GM18868 (cell line): Measurements from ENCODE around the gene PKP3.
"Not testable (repeated sequence)": the region's sequence is repeated elsewhere in the genome, so short reads cannot be mapped to it uniquely, and the experiment has no call there.

Experiments used
- ATAC-seq: cut with Tn5 transposase; IDR thresholded peaks from one replicate; pipeline ENCODE4 v1.9.1; 2021; ENCODE audit warnings: mild to moderate bottlenecking, moderate library complexity; ENCODE audit not compliant: unreplicated experiment

Gene PKP3

DNA sequence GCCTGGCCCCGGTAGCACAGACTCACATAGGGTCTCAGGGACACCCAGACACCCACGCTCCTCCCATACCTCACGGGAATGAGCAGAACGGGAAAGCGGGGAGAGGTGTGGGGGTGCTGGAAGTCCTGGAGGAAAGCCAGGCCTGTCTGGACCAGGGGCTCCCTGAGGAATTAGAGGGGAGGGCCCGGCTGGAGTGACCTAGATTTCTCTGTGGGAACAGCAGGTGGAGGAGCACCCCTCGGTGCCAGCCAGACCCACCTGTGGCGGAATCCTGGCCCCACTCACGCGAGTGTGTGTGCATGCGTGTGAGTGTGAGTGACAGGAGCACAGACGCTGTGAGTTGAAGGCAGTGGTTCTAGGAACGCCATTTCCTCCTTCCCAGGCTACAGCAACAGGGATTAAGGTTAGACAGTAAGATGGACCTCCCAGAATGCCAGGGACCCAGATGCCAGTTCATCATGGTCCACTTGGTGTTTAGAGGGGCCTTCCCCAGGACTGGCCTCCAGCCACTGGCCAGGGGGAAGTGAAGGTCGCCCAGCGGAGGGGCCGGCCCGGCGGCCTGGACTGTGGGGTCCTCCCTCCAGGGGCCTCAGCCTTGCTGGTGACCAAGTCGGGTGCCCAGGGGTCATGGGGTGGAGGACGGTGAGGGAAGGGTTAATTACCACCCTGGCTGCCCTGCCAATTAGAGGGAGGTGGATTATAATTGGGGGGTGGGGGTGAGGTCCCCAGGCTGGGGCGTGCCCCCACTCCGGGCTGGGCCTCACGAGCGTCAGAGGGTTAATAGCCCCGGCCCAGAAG is 1.0 kb downstream of the PKP3 start:
- ATAC-seq: no peak

DNA sequence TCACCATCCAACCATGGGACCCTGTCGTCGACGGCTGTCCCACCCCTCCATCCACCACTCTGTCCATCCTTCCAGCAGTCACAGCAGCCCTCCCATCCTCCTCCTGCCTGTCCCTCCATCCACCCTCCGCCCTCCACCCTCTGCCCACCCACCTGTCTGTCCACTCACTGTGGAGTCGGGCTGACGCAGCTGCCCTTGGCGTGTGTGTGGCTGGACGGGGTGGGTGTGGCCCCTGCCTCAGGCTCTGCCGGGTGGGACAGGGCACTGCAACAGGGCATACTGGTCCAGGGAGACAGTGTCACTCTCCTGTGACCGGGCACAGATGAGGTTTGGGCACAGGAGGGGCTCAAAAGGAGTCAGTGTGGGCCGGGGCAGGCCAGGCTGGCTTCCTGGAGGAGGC is 1.9 kb downstream of the PKP3 start:
- ATAC-seq: no peak

DNA sequence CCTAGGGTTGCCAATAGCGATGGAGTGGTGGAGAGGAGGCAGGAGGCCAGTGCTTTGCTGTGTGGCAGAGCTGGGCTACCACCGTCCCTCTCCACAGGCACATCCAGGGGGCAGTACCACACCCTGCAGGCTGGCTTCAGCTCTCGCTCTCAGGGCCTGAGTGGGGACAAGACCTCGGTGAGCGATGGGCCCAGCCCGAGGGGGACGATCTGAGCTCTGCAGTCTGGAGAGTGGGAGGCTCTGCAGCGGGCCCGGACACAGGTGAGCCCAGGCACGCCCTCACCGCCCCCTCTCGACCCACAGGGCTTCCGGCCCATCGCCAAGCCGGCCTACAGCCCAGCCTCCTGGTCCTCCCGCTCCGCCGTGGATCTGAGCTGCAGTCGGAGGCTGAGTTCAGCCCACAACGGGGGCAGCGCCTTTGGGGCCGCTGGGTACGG is 2.5 kb downstream of the PKP3 start:
- no peak for ATAC-seq

DNA sequence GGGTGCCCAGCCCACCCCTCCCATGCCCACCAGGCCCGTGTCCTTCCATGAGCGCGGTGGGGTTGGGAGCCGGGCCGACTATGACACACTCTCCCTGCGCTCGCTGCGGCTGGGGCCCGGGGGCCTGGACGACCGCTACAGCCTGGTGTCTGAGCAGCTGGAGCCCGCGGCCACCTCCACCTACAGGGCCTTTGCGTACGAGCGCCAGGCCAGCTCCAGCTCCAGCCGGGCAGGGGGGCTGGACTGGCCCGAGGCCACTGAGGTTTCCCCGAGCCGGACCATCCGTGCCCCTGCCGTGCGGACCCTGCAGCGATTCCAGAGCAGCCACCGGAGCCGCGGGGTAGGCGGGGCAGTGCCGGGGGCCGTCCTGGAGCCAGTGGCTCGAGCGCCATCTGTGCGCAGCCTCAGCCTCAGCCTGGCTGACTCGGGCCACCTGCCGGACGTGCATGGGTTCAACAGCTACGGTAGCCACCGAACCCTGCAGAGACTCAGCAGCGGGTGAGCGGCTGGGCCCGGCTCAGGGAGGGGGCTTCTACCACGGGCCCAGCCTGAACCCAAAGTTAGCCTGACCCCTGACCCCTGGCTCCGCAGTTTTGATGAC is 3.0 kb downstream of the PKP3 start:
- peak; percentile 52 for ATAC-seq

DNA sequence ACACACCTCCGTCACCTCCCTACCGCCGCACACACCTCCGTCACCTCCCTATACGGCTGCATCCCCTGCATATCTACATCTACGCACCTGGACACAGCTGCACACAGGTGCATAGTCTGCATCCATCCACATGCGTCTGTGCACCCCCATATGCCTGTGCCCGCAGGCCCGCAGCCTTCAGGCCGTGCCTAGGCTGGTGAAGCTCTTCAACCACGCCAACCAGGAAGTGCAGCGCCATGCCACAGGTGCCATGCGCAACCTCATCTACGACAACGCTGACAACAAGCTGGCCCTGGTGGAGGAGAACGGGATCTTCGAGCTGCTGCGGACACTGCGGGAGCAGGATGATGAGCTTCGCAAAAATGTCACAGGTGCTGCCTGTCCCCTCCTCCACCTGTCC is 4.8 kb downstream of the PKP3 start:
- no peak for ATAC-seq

DNA sequence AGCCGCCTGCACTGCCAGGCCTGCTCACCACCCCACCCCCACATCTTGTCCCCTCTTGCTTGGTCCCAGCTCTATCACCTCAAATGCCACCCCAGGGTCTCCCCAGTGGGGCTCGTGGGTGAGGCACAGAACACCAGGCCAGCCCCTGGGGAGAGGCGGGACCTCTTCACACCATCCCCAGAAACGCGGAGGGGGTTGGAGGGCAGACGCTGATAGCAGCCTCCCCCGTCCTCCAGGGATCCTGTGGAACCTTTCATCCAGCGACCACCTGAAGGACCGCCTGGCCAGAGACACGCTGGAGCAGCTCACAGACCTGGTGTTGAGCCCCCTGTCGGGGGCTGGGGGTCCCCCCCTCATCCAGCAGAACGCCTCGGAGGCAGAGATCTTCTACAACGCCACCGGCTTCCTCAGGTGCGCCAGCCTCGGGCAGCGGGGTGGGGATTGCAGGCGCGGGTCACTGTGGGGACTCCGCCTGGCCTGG is 5.8 kb downstream of the PKP3 start:
- ATAC-seq: no peak

DNA sequence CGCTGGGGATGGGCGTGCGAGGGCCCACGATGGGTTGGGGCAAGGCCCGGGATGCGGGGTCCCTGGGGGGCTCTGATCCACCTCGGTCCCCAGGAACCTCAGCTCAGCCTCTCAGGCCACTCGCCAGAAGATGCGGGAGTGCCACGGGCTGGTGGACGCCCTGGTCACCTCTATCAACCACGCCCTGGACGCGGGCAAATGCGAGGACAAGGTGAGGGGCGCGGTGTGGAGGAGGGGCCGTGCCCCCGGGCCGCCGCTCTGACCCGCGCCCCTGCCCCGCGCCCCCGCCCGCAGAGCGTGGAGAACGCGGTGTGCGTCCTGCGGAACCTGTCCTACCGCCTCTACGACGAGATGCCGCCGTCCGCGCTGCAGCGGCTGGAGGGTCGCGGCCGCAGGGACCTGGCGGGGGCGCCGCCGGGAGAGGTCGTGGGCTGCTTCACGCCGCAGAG is 6.3 kb downstream of the PKP3 start:
- ATAC-seq: no peak

DNA sequence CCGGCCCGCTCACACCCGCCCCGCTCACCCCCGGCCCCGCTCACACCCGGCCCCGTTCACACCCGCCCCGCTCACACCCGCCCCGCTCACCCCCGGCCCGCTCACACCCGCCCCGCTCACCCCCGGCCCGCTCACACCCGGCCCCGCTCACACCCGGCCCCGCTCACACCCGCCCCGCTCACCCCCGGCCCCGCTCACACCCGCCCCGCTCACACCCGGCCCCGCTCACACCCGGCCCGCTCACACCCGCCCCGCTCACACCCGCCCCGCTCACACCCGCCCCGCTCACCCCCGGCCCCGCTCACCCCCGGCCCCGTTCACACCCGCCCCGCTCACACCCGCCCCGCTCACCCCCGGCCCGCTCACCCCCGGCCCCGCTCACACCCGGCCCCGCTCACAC is 7.2 kb downstream of the PKP3 start:
- not testable (repeated sequence) for ATAC-seq

DNA sequence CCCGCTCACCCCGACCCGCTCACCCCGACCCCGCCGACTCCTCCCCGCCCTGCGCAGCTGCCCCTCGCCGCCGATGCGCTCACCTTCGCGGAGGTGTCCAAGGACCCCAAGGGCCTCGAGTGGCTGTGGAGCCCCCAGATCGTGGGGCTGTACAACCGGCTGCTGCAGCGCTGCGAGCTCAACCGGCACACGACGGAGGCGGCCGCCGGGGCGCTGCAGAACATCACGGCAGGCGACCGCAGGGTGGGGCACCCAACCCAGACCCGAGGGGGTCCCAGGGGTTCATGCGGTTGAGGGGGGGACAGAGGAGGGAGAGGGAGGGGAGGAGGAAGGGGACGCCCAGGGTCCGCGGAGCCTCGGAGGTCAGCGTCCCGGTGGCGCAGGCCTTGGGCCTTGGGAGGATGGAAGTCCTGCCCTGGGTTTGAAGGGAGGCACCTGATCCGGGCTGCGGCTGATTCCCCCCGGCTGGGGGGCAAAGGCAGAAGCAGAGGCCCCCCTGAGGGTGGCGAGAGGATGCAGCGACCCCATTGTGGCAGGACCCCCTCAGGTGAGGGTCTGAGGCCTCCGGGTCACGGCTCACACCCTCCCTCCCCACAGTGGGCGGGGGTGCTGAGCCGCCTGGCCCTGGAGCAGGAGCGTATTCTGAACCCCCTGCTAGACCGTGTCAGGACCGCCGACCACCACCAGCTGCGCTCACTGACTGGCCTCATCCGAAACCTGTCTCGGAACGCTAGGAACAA is 9.2 kb downstream of the PKP3 start:
- ATAC-seq: no peak

DNA sequence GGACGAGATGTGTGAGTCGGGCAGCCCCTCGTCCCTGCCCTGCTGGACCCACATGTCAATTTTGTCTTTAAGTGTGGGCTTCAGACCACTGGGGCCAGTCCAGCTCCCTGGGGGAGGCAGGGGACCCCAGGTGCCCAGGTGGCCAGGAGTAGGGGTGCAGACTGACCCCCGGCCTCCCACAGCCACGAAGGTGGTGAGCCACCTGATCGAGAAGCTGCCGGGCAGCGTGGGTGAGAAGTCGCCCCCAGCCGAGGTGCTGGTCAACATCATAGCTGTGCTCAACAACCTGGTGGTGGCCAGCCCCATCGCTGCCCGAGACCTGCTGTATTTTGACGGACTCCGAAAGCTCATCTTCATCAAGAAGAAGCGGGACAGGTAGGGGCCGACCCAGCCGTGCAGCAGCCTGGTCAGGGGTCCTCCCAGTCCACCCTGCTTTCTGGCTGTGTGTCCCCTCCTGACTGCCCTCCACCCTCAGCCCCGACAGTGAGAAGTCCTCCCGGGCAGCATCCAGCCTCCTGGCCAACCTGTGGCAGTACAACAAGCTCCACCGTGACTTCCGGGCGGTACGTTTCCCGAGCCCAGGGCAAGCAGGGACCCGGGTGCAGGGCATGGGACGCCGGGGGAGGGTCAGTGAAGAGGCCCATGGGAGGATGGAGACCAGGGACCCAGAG is 9.9 kb downstream of the PKP3 start:
- ATAC-seq: no peak

DNA sequence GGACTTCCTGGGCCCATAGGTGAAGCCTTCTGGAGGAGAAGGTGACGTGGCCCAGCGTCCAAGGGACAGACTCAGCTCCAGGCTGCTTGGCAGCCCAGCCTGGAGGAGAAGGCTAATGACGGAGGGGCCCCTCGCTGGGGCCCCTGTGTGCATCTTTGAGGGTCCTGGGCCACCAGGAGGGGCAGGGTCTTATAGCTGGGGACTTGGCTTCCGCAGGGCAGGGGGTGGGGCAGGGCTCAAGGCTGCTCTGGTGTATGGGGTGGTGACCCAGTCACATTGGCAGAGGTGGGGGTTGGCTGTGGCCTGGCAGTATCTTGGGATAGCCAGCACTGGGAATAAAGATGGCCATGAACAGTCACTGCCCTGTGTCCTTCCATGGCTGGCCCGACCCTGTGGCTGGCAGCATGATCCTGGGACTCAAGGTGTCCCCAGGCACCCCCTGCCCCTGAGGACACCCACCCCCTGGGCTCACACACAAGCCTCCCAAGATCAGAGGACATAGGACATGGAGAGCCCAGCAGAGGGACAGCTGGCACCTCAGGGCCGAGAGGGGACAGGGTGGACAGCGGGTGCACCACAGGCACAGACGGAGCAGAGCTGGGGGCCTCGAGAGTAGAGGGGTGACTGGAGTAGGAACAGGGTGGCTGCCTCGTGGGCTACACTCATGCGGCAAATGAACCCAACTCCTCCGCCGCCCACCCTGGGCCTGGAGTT is 10.7 kb downstream of the PKP3 start:
- ATAC-seq: no peak

DNA sequence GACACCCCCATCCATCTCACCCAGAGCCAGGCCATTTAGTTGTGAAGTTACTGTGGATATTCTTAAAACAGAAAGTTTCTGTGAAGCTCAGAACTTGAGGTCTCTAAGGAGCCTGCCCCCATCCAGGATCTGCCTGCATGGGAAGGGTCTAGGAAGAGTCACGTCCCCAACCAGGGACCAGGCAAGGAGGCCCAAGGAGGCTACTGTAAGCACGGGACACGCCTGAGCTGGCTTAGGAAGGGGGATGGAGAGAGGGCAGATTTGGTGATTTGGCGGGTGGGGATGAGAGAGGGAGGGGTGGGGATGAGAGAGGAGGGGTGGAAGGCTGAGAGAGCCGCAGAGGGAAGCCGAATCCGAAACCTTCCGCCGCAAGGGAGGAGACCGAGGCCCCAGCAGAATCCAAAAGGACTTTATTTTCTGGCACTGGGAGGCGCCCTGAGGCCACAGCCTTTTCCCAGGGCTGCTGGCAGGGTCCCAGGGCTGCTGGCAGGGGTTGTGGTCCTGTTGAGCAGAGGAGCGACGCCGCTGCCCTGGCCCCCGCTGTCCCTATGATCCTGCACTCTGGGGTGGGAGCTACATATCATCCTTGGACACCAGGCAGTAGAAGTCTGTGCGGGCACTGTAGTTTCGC is 11.4 kb downstream of the PKP3 start:
- ATAC-seq: no peak

DNA sequence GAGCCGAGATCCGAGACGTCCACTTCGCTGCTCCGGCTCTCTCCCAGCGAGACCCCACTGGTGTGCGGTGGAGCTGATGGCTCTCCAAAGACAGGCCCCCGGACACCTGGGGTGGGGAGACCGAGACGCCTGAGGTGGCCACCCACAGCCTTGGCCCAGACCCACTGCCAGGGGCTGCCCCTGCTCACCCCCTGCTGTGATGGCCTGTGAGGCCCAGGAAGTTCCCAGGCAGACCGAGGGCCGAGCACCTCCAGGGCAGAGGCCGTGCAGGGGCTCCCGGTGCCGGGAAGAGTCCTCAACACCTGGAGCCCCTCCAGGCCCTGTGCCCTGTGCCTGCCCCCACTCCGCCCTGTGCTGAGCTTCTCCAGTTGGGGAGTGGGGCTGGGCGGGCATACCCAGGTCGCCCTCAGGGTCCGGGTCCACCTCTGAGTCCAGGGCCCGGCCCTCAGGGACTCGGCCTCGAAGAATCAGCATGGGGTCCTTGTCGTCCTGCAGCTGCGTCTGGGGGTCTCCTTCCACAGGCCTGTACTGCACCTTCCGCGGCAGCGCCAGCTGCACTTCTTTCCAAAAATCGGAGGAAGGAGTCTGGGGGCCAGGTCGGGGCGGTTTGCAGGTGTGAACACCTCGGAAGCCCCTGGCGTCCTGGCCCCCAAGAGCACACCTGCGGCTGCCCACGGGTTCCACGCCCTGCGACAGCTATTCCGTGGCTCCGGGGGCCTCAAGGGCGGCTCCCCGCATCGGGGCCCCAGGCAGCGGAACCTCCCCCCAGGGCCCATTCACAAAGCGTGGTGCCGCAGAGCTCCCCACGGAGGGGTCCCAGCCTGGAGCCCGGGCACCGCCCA is 12.2 kb downstream of the PKP3 start:
- ATAC-seq: no peak

DNA sequence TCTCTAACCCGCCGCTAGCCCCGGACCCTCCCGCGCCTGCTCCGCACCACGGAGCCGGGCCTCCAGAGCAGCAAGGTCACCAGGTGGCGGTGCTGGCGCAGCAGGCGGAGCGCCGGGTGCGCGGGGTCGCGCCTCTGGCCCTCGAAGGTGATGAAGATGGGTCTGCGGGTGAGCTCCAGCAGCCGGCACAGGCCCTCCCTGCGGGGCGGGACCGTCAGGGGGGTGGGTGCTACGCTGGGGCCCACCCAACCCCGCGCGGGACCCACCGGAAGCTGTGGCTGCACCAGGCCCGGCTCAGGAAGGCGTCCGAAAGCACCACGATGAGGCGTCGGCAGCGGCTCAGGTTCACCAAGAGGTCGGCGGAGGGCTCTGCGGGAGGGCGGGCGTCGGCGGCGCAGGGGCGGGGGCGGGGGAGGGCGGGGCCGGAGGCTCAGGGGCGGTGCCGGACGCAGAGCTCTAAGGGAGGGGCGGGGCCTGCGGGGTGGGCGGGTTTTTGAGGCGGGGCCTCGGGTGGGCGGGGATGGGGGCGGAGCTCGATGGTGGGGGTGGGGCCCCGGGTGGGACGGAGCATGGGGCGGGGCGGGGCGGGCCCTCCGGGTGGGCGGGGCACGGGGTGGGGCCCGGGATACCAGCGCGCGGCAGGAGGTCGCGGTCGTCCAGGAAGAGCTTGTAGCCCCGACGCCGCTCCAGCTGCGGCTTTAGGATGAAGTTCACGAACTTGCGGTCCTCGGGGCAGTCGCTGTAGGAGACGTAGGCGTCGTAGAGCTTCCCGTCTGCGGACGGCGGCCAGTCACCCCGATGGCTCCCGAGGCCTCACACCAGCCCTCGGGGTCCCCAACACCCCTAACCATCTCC is 13.0 kb downstream of the PKP3 start:
- ATAC-seq: peak; percentile 69

DNA sequence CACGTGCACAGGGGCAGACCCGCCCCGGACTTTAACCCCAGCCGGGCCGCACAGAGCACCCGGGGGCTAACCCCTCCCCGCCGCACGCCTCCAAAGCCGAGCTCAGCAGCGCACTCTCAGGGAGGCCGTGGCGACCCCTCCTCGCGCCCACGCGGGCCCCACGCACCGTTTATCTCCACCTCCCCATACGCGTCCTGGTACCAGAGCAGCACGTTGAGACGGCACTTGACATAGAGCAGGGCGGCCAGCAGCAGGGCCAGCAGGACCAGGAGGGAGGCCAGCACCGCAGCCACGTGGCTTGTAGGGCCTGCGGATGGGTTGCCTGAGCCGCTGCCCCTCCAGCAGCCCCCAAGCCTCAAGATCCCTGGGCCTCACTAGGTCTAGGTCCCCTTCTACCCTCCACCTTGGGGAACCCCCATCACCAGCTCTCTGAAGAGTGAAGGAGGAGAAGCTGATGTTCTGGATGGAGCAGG is 13.7 kb downstream of the PKP3 start:
- no peak for ATAC-seq

DNA sequence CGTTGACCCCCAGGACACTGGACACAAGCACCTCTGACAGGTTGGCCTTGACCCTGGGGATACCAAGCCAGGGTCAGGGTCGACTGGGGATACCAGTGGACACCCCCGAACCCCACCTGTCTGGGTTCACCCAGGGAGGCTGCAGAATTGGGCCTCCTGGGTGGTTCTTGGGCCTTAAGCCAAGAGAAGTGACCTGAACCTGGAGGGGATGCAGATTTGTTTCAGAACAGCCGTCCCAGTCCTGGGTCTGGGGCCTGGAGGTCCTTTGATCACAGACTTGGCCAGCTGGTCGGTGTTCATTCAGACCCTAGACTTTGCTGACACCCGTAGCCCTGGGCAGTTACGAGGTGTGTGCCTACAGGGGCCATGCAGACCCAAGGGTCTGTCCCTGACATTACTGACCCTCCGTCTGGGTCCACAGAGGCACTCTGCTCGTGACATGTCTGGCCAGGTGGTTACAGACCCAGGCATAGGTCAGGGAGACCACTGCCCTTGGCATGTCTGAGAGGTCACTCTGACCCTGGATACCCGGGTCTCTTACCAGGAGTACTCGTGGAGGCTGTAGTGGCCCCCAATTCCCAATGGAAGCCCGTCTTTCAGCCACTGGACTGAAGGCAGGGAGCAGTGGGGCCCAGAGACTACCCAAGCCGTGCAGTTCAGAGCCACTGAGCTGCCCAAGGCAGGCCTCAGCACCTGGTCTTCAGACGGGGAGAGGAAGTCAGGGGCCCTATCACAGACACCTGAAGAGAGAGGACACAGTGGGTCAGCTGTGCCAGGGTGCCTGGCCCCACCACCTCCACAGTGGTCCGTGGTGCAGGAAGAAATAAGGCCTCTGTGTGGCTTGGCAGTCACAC is 14.4 kb downstream of the PKP3 start:
- ATAC-seq: no peak

DNA sequence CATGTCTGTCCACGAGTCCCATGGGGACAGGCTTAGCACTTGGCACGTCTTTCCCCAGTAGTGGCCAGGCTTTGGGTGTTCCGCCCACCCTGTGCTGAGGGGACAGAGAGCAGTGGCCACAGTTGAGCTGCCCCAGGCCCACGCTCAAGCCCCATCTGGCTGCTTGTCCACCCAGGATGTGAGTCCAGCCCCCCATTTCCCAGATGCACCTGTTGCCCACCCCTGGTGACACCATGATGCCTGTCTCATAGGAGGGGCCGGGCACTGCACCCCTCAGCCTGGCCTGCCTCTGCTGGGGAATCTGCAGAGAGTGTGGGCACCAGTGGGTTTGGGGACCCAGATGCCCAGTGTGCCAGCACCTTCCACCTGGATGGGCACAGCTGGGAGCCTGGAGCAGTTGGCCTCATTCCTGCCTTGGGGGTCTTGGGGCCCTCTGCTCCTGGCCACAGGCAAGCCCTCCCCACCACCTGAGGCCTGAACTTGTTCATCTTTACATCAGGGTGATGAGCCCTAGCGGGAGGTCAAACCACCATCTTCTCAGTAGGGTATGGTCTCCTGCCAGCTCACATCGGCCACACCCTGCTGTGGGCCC is 15.1 kb downstream of the PKP3 start:
- no peak for ATAC-seq
